NK-92 (cell line): ENCODE results near the gene COL20A1.
"Not testable (repeated sequence)": the region's sequence is repeated elsewhere in the genome, so short reads cannot be mapped to it uniquely, and the experiment has no call there.

ENCODE experiments used
- DNase-seq: peaks from one replicate; lab custom pipeline; 2025; ENCODE audit not compliant: unreplicated experiment; lab: John Stamatoyannopoulos, UW

COL20A1 gene

GRCh38 chr20:63290136-63290676 lies 2.8 kb upstream of the COL20A1 start:
- no peak for DNase-seq

- DNase-seq: no peak
Measured at GRCh38 chr20:63290677-63291472, 2.1 kb upstream of the COL20A1 start.

- DNase-seq: no peak
Measured at GRCh38 chr20:63291811-63292210, 1.2 kb upstream of the COL20A1 start.

- DNase-seq: no peak
Measured at GRCh38 chr20:63292292-63292701, 689 bp upstream of the COL20A1 start.

- no peak for DNase-seq
Measured at GRCh38 chr20:63293456-63293855, 470 bp downstream of the COL20A1 start.

GRCh38 chr20:63293871-63294535 lies 1.0 kb downstream of the COL20A1 start:
- DNase-seq: no peak

- DNase-seq: no peak
Measured at GRCh38 chr20:63294536-63294900, 1.5 kb downstream of the COL20A1 start.

GRCh38 chr20:63295018-63295417 lies 2.0 kb downstream of the COL20A1 start:
- DNase-seq: no peak

GRCh38 chr20:63295422-63295821 lies 2.4 kb downstream of the COL20A1 start:
- no peak for DNase-seq

- no peak for DNase-seq
Measured at GRCh38 chr20:63295846-63296245, 2.9 kb downstream of the COL20A1 start.

GRCh38 chr20:63296531-63297299 lies 3.7 kb downstream of the COL20A1 start:
- no peak for DNase-seq

- no peak for DNase-seq
Measured at GRCh38 chr20:63297371-63297781, 4.4 kb downstream of the COL20A1 start.

- DNase-seq: no peak
Measured at GRCh38 chr20:63297796-63298572, 5.0 kb downstream of the COL20A1 start.

- DNase-seq: no peak
Measured at GRCh38 chr20:63298731-63299312, 5.8 kb downstream of the COL20A1 start.

GRCh38 chr20:63301671-63302070 lies 8.7 kb downstream of the COL20A1 start:
- no peak for DNase-seq

- no peak for DNase-seq
Measured at GRCh38 chr20:63303095-63303666, 10.2 kb downstream of the COL20A1 start.

- no peak for DNase-seq
Measured at GRCh38 chr20:63305393-63305792, 12.4 kb downstream of the COL20A1 start.

GRCh38 chr20:63305933-63306672 lies 13.1 kb downstream of the COL20A1 start:
- not testable (repeated sequence) for DNase-seq
